DLD1 (cell line): ENCODE data around the gene CHST15.

Experiments
- in situ Hi-C: cut with HindIII; loops from 2 replicates; pipeline ENCODE4 v1.10.0; 2017; ENCODE audit warnings: low sequenced_read_pairs

CHST15 gene

GRCh38 chr10:124092860-124093773, at the start of gene CHST15:
Gene CHST15 (minus strand): TSS chr10:124093598. CDS start chr10:124046212, 47,386 bp downstream.
- in situ Hi-C loops: no loop called here

GRCh38 chr10:124142960-124143359, 49.6 kb upstream of the CHST15 start:
- in situ Hi-C loops: loop anchor here (25.0 kb wide), 1 partner anchor 106 kb away; no protein-coding TSS in a partner anchor

GRCh38 chr10:124142006-124142739, 48.8 kb upstream of the CHST15 start:
- in situ Hi-C loops: loop anchor here (25.0 kb wide), 1 partner anchor 105 kb away; no protein-coding TSS in a partner anchor

- in situ Hi-C loops: loop anchor here (25.0 kb wide), 1 partner anchor 102 kb away; no protein-coding TSS in a partner anchor
Measured at GRCh38 chr10:124138883-124139348, 45.5 kb upstream of the CHST15 start.

GRCh38 chr10:124138195-124138882, 44.9 kb upstream of the CHST15 start:
- in situ Hi-C loops: loop anchor here (25.0 kb wide), 1 partner anchor 101 kb away; no protein-coding TSS in a partner anchor

- in situ Hi-C loops: loop anchor here (25.0 kb wide), 1 partner anchor 97 kb away; no protein-coding TSS in a partner anchor
Measured at GRCh38 chr10:124134251-124134893, 41.0 kb upstream of the CHST15 start.

GRCh38 chr10:124132876-124133275, 39.5 kb upstream of the CHST15 start:
- in situ Hi-C loops: loop anchor here (25.0 kb wide), 1 partner anchor 96 kb away; no protein-coding TSS in a partner anchor

GRCh38 chr10:124132306-124132705, 38.9 kb upstream of the CHST15 start:
- in situ Hi-C loops: loop anchor here (25.0 kb wide), 1 partner anchor 95 kb away; no protein-coding TSS in a partner anchor

- in situ Hi-C loops: loop anchor here (25.0 kb wide), 1 partner anchor 94 kb away; no protein-coding TSS in a partner anchor
Measured at GRCh38 chr10:124131172-124131571, 37.8 kb upstream of the CHST15 start.

- in situ Hi-C loops: loop anchor here (25.0 kb wide), 1 partner anchor 93 kb away; no protein-coding TSS in a partner anchor
Measured at GRCh38 chr10:124130198-124130900, 37.0 kb upstream of the CHST15 start.

GRCh38 chr10:124129471-124129870, 36.1 kb upstream of the CHST15 start:
- in situ Hi-C loops: loop anchor here (25.0 kb wide), 1 partner anchor 92 kb away; no protein-coding TSS in a partner anchor

- in situ Hi-C loops: loop anchor here (25.0 kb wide), 1 partner anchor 91 kb away; no protein-coding TSS in a partner anchor
Measured at GRCh38 chr10:124128811-124129145, 35.4 kb upstream of the CHST15 start.

GRCh38 chr10:124127965-124128810, 34.8 kb upstream of the CHST15 start:
- in situ Hi-C loops: loop anchor here (25.0 kb wide), 1 partner anchor 91 kb away; no protein-coding TSS in a partner anchor

GRCh38 chr10:124127563-124127962, 34.2 kb upstream of the CHST15 start:
- in situ Hi-C loops: loop anchor here (25.0 kb wide), 1 partner anchor 90 kb away; no protein-coding TSS in a partner anchor

- in situ Hi-C loops: loop anchor here (25.0 kb wide), 1 partner anchor 90 kb away; no protein-coding TSS in a partner anchor
Measured at GRCh38 chr10:124126983-124127385, 33.6 kb upstream of the CHST15 start.

- in situ Hi-C loops: loop anchor here (25.0 kb wide), 1 partner anchor 89 kb away; no protein-coding TSS in a partner anchor
Measured at GRCh38 chr10:124126145-124126982, 33.0 kb upstream of the CHST15 start.
